ENCODE results near the gene INSYN2B. TPM values are rescaled to one million over a fixed set of nuclear protein-coding genes. Genes with fewer than 3 reads are reported as not detected.

Gene INSYN2B
- total RNA-seq, result not detected
- long read RNA-seq, partial matches to known transcripts, result 0 of 19 reads
- long read RNA-seq, other reads (novel, unspliced or antisense), result 19 of 19 reads

DNA sequence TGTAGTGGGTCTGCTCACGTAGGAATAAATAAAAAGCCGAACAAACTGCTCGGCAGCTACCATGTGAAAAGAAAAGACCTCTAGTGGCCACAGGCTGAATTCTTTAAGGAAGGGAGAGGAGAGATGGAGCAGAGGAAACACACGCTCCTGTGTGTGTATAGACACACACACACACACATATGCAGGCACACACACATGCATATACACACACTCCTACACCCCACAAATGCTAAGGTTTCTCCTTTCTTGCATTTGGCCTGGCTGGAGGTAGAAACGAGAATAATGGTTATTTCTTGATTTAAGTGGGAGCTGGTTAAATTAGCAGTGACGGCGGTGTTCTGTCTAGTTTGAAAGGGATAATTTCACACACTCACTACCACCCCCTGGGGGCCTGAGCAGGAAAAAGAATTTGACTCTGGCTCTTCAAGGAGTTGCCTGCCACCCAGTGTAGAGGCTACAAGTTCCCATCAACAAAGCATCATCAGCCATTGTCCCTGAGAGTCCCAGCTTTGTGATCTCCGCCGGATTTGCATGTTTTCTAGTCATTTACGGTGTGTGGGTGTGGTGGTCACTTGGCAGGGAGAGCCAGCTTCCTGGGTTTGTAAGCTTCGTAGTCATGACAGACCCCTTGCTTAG, at the start of gene INSYN2B:
TSS of gene INSYN2B (minus strand) at position 78 of the 636 bp plus-strand sequence. CDS start 96,597 bp downstream, outside the sequence.
- Histone ChIP-seq H3K4me3 (peak within 1 kb of the TSS; percentile 18), H3K36me3 (peaks cover 16% of the 10 kb centered on the region), H3K27me3 (ENCODE audit: low read depth) (no peaks in the 10 kb centered on the region), H3K4me1 (no peaks in the 10 kb centered on the region), H3K27ac (no peak within 1 kb of the TSS), H3K9me3 (no peaks in the 10 kb centered on the region)
- DNase-seq, result peak; percentile 47
- intact Hi-C loops (cut with DNase I), result no loop called here
- TF ChIP-seq, protein P1, sequence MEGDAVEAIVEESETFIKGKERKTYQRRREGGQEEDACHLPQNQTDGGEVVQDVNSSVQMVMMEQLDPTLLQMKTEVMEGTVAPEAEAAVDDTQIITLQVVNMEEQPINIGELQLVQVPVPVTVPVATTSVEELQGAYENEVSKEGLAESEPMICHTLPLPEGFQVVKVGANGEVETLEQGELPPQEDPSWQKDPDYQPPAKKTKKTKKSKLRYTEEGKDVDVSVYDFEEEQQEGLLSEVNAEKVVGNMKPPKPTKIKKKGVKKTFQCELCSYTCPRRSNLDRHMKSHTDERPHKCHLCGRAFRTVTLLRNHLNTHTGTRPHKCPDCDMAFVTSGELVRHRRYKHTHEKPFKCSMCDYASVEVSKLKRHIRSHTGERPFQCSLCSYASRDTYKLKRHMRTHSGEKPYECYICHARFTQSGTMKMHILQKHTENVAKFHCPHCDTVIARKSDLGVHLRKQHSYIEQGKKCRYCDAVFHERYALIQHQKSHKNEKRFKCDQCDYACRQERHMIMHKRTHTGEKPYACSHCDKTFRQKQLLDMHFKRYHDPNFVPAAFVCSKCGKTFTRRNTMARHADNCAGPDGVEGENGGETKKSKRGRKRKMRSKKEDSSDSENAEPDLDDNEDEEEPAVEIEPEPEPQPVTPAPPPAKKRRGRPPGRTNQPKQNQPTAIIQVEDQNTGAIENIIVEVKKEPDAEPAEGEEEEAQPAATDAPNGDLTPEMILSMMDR (IDR thresholded peaks at IDR 0.05), result peak; percentile 51
- ATAC-seq, result peak; percentile 71 to 78

DNA sequence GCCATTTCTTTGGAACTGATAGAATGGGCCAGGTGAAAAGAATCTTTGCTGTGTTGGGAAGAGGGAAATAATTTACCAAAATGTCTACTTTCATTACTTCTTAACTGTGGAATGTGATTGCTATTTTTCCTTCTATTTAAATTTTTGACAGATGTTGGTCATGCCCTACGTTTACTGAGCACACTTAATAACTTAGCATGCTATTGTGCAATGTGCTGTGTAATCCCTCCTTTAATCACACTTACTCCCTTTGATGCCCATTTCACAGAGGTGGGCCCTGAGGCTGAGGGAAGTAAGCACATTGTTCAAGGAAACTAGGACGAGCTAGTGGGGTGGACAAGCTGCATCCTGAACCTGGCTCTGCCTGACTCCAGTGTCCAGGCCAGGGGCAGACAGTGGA, 47.8 kb upstream of the INSYN2B start:
- DNase-seq (no peak), ATAC-seq (no peak)
- Histone ChIP-seq H3K4me3 (no peak overlapping the region), H3K27me3 (ENCODE audit: low read depth) (no peaks in the 10 kb centered on the region), H3K27ac (no peak overlapping the region), H3K36me3 (peaks cover 18% of the 10 kb centered on the region), H3K9me3 (no peaks in the 10 kb centered on the region), H3K4me1 (no peaks in the 10 kb centered on the region)
- intact Hi-C loops (cut with DNase I), result no loop called here
- TF ChIP-seq, protein P1 (IDR thresholded peaks at IDR 0.05), result no peak

DNA sequence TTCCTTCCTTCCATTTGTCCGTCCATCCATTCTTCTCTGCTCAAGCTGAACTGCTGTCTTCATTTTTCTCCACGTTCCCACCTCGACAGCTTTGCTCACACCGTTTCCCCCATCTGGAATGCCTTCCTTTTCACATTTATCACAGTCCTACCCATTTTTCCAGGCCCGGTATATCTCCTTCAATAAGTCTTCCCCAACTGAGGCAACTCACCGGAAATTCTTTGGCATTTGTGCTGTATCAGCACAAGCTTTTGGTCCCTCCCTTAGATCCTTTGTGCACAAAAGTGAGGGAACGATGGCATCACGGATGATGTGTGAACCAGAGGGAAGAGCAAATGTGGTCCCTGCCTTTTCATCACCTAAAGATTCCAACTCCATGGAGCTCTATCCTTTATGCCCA, 45.6 kb upstream of the INSYN2B start:
- H3K27me3 ChIP-seq (ENCODE audit: low read depth), result no peaks in the 10 kb centered on the region
- TF ChIP-seq, protein P1 (IDR thresholded peaks at IDR 0.05), result no peak
- intact Hi-C loops (cut with DNase I), result no loop called here
- ATAC-seq (no peak), DNase-seq (no peak)
- no peak overlapping the region for H3K4me3 ChIP-seq
- no peaks in the 10 kb centered on the region for H3K4me1 ChIP-seq
- H3K27ac ChIP-seq, result no peak overlapping the region
- H3K9me3 ChIP-seq, result no peaks in the 10 kb centered on the region
- H3K36me3 ChIP-seq, result peaks cover 19% of the 10 kb centered on the region

DNA sequence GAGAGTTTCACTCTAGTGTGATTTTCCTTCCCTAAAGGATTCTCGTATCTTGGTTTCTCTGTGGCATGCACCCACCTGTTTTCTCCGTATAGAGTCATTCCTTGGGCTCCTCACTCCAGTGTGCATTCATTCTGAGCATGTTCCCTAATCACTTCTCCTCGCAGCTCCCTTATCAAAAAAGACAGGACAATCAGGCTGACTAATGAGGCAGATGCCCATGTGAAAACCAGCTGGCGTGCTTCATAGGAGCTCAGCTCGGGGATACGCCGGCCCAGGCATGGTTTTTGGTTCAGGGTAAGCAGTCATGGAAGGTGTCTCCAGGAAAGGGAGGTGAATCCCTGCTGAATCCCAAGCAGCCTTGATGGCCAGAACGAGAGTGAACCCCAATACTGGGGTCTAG, 41.2 kb upstream of the INSYN2B start:
- no peaks in the 10 kb centered on the region for H3K4me1 ChIP-seq
- intact Hi-C loops (cut with DNase I), result no loop called here
- no peaks in the 10 kb centered on the region for H3K27me3 ChIP-seq (ENCODE audit: low read depth)
- no peak for ATAC-seq
- H3K27ac ChIP-seq, result no peak overlapping the region
- no peak for DNase-seq
- H3K4me3 ChIP-seq, result no peak overlapping the region
- H3K9me3 ChIP-seq, result no peaks in the 10 kb centered on the region
- TF ChIP-seq, protein P1 (IDR thresholded peaks at IDR 0.05), result no peak
- H3K36me3 ChIP-seq, result peaks cover 17% of the 10 kb centered on the region

DNA sequence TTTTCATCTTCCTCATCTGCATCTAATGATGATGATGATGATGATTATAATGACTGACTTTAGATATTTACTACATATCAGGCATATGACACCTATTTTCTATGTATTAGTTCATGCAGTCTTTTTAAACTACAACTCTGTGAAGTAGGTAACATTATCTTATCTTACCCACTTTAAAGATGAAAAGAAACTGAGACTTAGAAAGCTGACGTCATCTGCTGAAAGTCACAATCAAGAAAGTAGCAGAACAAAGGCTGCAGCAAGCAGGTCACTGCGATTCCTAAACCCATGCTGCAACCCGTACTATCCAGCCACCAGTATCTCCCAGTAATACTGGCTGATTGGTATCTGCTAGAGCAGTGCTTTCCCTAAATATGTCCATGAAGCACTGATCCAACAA, 40.1 kb upstream of the INSYN2B start:
- TF ChIP-seq, protein P1 (IDR thresholded peaks at IDR 0.05), result no peak
- no peak for ATAC-seq
- intact Hi-C loops (cut with DNase I), result no loop called here

More for the DNA sequence above, 40.1 kb upstream of the INSYN2B start:
- no peak overlapping the region for H3K27ac ChIP-seq
- DNase-seq, result no peak
- no peaks in the 10 kb centered on the region for H3K27me3 ChIP-seq (ENCODE audit: low read depth)
- peaks cover 17% of the 10 kb centered on the region for H3K36me3 ChIP-seq
- no peak overlapping the region for H3K4me3 ChIP-seq
- no peaks in the 10 kb centered on the region for H3K9me3 ChIP-seq
- no peaks in the 10 kb centered on the region for H3K4me1 ChIP-seq
